Subcutaneous adipose tissue (tissue), 4 donors: ENCODE data around the gene PNMA6A. TPM values are rescaled to one million over a fixed set of nuclear protein-coding genes. Genes with fewer than 3 reads are reported as not detected.

Source experiments
- small RNA-seq: library from RNA; depleted of rRNA; stranded (forward); fragments of <200 nt; gene quantifications from one replicate; pipeline ENCODE3, GENCODE V24; 2016
- total RNA-seq, 4 donors: library from RNA; depleted of rRNA; stranded (reverse); fragments of >200 nt; gene quantifications; one replicate each; pipeline ENCODE4 v1.1.0, GENCODE V29; 2016
- TF ChIP-seq, protein P1 (sequence below): fragments of 450-650 bp; IDR thresholded peaks from one replicate; pipeline ENCODE4 v1.5.1; 2016; ENCODE audit warnings: low read depth, mild to moderate bottlenecking, control low read depth, antibody characterized with exemption, moderate library complexity

The PNMA6A gene
- total RNA-seq, 4 donors from 2014 or later, result 0.33 to 1.9 (median 0.83) TPM

DNA sequence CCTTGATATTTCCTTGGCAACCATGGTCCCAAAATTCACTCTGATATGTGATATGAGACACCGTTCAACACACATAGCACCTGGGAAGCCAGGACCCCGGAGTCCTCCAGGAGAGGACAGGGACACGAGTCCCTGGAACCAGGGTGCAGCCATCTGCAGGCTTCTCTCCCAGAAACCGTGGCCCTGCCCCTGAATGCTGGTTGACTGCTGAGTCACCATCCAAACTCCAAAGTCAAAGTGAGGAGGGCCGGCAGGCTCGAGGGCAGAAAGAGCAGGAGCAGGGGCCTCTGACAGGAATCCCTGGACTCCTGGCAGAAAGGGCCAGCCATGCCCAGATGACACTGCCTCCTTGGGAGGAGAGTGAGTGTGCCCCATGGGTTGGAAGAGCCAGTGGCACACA lies 6.9 kb upstream of the PNMA6A start:
- TF ChIP-seq, protein P1, sequence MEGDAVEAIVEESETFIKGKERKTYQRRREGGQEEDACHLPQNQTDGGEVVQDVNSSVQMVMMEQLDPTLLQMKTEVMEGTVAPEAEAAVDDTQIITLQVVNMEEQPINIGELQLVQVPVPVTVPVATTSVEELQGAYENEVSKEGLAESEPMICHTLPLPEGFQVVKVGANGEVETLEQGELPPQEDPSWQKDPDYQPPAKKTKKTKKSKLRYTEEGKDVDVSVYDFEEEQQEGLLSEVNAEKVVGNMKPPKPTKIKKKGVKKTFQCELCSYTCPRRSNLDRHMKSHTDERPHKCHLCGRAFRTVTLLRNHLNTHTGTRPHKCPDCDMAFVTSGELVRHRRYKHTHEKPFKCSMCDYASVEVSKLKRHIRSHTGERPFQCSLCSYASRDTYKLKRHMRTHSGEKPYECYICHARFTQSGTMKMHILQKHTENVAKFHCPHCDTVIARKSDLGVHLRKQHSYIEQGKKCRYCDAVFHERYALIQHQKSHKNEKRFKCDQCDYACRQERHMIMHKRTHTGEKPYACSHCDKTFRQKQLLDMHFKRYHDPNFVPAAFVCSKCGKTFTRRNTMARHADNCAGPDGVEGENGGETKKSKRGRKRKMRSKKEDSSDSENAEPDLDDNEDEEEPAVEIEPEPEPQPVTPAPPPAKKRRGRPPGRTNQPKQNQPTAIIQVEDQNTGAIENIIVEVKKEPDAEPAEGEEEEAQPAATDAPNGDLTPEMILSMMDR, result no peak

DNA sequence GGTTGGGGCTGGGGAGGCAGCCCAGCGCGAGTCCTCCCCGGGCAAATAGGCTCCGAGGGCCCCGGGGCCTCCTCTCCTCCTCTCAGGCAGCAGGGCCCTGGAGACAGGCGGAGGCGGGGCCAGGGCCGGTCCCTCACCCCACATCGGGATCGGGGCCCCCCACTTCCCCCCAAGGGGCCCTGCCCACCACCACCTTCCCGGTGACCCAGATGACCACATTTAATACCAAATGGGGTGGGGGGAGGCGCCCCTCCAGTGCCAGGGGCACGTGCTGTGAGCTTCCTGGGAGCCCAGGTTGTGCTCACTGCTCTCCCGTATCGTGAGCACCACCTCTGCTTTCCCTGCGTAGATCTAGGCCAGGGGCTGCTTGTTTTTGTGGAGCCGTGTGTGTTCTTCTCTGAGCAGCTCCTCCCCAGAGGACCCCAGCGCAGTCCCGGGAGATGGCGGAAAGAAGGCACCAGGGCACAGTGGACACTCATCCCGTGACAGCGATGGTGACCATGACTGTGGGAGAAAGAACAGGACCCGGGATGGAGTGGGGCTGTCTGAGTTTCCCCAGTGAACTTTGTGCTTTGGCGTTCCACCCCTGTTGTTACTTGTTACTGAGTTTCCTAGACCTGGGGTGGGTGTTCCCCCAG lies 2.1 kb downstream of the PNMA6A start:
- TF ChIP-seq, protein P1, result no peak

DNA sequence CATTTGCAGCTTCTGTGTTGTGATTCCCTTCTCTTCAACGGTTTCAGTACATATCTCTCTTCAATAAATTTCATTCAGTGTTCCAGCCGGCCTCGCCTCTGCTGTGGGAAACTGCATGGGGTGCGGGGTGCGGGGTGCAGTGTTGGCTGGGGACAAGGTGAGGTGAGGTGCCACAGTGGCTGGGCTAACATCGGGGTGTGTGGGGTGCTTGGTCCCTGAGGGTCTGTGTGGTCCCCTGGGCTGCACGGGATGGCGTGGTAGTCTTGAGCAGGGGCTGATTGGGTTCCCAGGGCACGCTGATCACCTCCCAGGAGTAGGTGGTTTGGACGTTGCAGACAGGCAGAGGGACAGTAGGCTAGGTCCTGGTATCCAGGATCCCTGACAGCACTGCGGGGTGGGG lies 2.7 kb downstream of the PNMA6A start:
- TF ChIP-seq, protein P1, result no peak

DNA sequence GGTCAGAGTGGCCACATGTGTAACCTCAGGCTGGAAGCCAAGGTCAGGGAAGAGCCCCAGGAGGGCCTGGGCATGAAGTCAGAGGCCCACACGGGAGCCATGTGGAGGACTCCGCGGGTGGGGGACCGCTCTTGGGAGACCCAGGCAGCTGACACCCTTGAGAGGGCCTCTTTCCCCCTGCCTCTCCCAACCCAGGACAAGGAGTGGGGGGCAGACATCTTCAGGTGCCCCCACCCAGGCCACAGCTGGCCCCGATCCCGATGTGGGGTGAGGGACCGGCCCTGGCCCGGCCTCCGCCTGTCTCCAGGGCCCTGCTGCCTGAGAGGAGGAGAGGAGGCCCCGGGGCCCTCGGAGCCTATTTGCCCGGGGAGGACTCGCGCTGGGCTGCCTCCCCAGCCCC lies 3.1 kb downstream of the PNMA6A start:
- TF ChIP-seq, protein P1, result no peak

DNA sequence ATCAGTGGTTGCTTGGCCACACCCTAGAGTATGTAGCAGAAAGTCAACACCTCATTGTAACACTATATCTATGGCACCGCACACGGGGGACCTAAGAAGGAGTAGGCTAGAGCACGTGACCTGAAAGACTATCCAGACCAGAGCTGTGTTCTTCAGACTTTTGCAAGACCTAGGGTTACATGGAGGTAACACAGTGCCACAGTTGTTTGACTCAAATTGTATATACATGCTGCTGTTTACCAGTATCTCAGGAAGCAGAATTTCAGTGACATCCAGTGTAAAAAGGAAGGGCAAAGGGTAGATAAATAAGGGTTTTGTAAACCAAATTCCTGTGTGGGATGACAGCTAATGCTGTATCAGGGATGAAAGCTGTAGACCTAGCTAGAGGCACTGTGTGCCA lies 30.2 kb downstream of the PNMA6A start:
- TF ChIP-seq, protein P1, result no peak

Small RNA genes lying within 50 kb of the gene (small RNA-seq; reads per million reads assigned to genes)
- not detected for gene AC243428.1

Other genes with a start within 250 kb of the PNMA6A start
- 10 to 100 TPM; 11.5 to 23.2 (median 20.7) TPM for gene CETN2, start 241.7 kb upstream of the PNMA6A start, total RNA-seq
- 10 to 100 TPM; 17.8 to 38.8 (median 26.9) TPM for gene NSDHL, start 241.4 kb upstream of the PNMA6A start, total RNA-seq
- 1 to 10 TPM; 3.6 to 7.0 (median 5.8) TPM for gene ZNF185, start 174.4 kb upstream of the PNMA6A start, total RNA-seq
- not detected for gene PNMA5, start 78.3 kb upstream of the PNMA6A start, total RNA-seq
- under 1 TPM in 1 of 4 donors, not detected in 3; 0.57 TPM for gene PNMA3, start 16.0 kb upstream of the PNMA6A start, total RNA-seq
- not detected for gene MAGEA1, start 106.8 kb downstream of the PNMA6A start, total RNA-seq
- gene PNMA6F, start 249.3 kb downstream of the PNMA6A start, total RNA-seq, result not detected